ENCODE results near the gene RNF223. TPM values are rescaled to one million over a fixed set of nuclear protein-coding genes. Genes with fewer than 3 reads are reported as not detected.

The RNF223 gene
- total RNA-seq, 1 experiment from 2014 or later = 6.3 TPM

DNA sequence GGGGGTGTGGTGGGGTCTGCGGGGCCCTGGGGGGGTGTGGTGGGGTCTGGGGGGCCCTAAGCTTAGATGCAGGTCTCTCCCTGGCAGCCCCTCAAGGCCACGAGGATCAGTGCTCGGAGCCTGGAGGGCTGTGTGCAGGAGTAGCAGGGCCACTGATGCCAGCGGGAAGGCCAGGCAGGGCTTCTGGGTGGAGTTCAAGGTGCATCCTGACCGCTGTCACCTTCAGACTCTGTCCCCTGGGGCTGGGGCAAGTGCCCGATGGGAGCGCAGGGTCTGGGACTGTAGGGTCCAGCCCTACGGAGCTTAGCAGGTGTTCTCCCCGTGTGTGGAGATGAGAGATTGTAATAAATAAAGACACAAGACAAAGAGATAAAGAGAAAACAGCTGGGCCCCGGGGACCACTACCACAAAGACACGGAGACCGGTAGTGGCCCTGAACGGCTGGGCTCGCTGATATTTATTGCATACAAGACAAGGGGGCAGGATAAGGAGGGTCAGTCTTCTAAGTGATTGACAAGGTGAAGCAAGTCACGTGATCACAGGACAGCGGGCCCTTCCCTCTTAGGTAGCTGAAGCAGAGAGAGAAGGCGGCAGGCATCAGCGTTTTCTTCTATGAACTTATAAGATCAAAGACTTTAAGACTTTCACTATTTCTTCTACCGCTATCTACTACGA, 8.7 kb downstream of the RNF223 start:
- CTCF ChIA-PET = interaction anchor here (1.0 to 2.3 kb wide), 2 partner anchors 81 to 82 kb away, joined by 4 to 18 read pairs; no protein-coding TSS in a partner anchor

More for the DNA sequence above, 8.7 kb downstream of the RNF223 start:
- DNase-seq (ENCODE audit: low read depth, low spot score) (no peak), ATAC-seq (no peak)
- intact Hi-C loops (cut with micrococcal nuclease) = loop anchor here (5.0 kb wide), 1 partner anchor 63 kb away; the partner anchor contains the start of gene HES4
- Histone ChIP-seq H3K9me2 (ENCODE audit: insufficient read depth) (no peaks in the 10 kb centered on the region), H3K4me1 (ENCODE audit: control insufficient read depth in 1 of 2, insufficient read depth in 2 of 2, low read length in 2 of 2) (peaks cover 37 to 74% of the 10 kb centered on the region in 2 experiments), H3K36me3 (ENCODE audit: control insufficient read depth in 1 of 2, insufficient read depth in 2 of 2, low read length in 2 of 2) (no peaks in the 10 kb centered on the region), H3K9ac (ENCODE audit: low read length) (no peak overlapping the region), H2AFZ (ENCODE audit: low read depth, low read length, poor library complexity, severe bottlenecking) (no peak overlapping the region), H3K27ac (ENCODE audit: low read depth, low read length) (no peak overlapping the region), H4K20me1 (ENCODE audit: insufficient read depth) (no peaks in the 10 kb centered on the region), H3K4me3 (replicated peaks in 1 of 2; ENCODE audit: low read depth in 1 of 2, low read length in 2 of 2) (no peak overlapping the region), H3K4me2 (ENCODE audit: low read length) (no peak overlapping the region), H3K27me3 (ENCODE audit: insufficient read depth, low read length) (no peaks in the 10 kb centered on the region), H3K9me3 (ENCODE audit: control insufficient read depth in 1 of 2, insufficient read depth in 1 of 2, low read depth in 1 of 2, low read length in 2 of 2) (no peaks in the 10 kb centered on the region), H3K79me2 (ENCODE audit: insufficient read depth, low read length) (no peaks in the 10 kb centered on the region)
- no peak for TF ChIP-seq EZH2phosphoT487 (IDR thresholded peaks at IDR 0.05; ENCODE audit: borderline replicate concordance)
- no peak for TF ChIP-seq EZH2 (IDR thresholded peaks at IDR 0.05)
- no peak for TF ChIP-seq SIN3A (IDR thresholded peaks at IDR 0.05; ENCODE audit: low read depth)
- no peak for TF ChIP-seq ZNF274 (IDR thresholded peaks at IDR 0.05; ENCODE audit: low read depth, low read length)
- TF ChIP-seq, protein P1, sequence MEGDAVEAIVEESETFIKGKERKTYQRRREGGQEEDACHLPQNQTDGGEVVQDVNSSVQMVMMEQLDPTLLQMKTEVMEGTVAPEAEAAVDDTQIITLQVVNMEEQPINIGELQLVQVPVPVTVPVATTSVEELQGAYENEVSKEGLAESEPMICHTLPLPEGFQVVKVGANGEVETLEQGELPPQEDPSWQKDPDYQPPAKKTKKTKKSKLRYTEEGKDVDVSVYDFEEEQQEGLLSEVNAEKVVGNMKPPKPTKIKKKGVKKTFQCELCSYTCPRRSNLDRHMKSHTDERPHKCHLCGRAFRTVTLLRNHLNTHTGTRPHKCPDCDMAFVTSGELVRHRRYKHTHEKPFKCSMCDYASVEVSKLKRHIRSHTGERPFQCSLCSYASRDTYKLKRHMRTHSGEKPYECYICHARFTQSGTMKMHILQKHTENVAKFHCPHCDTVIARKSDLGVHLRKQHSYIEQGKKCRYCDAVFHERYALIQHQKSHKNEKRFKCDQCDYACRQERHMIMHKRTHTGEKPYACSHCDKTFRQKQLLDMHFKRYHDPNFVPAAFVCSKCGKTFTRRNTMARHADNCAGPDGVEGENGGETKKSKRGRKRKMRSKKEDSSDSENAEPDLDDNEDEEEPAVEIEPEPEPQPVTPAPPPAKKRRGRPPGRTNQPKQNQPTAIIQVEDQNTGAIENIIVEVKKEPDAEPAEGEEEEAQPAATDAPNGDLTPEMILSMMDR (IDR thresholded peaks at IDR 0.05 in 2 of 3, conservative IDR thresholded peaks at IDR 0.05 in 1 of 3; ENCODE audit: borderline replicate concordance in 1 of 3, insufficient read depth in 1 of 3, low read depth in 2 of 3, low read length in 2 of 3) = no peak
- no peak for TF ChIP-seq FOSL1 (IDR thresholded peaks at IDR 0.05; ENCODE audit: low read depth)
- TF ChIP-seq, protein P2, sequence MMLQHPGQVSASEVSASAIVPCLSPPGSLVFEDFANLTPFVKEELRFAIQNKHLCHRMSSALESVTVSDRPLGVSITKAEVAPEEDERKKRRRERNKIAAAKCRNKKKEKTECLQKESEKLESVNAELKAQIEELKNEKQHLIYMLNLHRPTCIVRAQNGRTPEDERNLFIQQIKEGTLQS (IDR thresholded peaks at IDR 0.05) = no peak
- no peak for TF ChIP-seq ZFX (IDR thresholded peaks at IDR 0.05)
- no peak for TF ChIP-seq SP1 (IDR thresholded peaks at IDR 0.05; ENCODE audit: low read depth)
- no peak for TF ChIP-seq CEBPB (IDR thresholded peaks at IDR 0.05; ENCODE audit: low read depth)
- no peak for TF ChIP-seq RAD21 (IDR thresholded peaks at IDR 0.05; ENCODE audit: low read depth)
- TF ChIP-seq SRF (IDR thresholded peaks at IDR 0.05; ENCODE audit: low read depth) = no peak
- no peak for TF ChIP-seq POLR2A (IDR thresholded peaks at IDR 0.05; ENCODE audit: borderline replicate concordance, extremely low read depth, insufficient read depth, insufficient read length)
- TF ChIP-seq, protein P3, sequence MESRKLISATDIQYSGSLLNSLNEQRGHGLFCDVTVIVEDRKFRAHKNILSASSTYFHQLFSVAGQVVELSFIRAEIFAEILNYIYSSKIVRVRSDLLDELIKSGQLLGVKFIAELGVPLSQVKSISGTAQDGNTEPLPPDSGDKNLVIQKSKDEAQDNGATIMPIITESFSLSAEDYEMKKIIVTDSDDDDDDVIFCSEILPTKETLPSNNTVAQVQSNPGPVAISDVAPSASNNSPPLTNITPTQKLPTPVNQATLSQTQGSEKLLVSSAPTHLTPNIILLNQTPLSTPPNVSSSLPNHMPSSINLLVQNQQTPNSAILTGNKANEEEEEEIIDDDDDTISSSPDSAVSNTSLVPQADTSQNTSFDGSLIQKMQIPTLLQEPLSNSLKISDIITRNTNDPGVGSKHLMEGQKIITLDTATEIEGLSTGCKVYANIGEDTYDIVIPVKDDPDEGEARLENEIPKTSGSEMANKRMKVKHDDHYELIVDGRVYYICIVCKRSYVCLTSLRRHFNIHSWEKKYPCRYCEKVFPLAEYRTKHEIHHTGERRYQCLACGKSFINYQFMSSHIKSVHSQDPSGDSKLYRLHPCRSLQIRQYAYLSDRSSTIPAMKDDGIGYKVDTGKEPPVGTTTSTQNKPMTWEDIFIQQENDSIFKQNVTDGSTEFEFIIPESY (IDR thresholded peaks at IDR 0.05; ENCODE audit: extremely low read depth, insufficient replicate concordance, low read length) = no peak
- TF ChIP-seq, protein P4, sequence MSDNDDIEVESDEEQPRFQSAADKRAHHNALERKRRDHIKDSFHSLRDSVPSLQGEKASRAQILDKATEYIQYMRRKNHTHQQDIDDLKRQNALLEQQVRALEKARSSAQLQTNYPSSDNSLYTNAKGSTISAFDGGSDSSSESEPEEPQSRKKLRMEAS (IDR thresholded peaks at IDR 0.05) = no peak
- TF ChIP-seq TCF7L2 (IDR thresholded peaks at IDR 0.05; ENCODE audit: borderline replicate concordance, extremely low read depth, insufficient read depth, insufficient read length) = no peak
- TF ChIP-seq CBX3 (IDR thresholded peaks at IDR 0.05; ENCODE audit: low read depth) = no peak
- TF ChIP-seq ELF1 (IDR thresholded peaks at IDR 0.05; ENCODE audit: borderline replicate concordance, low read depth) = no peak
- ChIA-PET POLR2A (interaction anchor here (1.3 kb wide), 1 partner anchor 93 kb away, joined by 3 read pairs; no protein-coding TSS in a partner anchor), RAD21 (ENCODE audit: low non-redundant PET in 1 of 2, low total read pairs in 2 of 2, uncharacterized antibody in 2 of 2, unreplicated experiment in 2 of 2) (no interaction called here)
- BruUV-seq (replicated peaks) = no TSS peak
